Measurements from ENCODE around the gene DISP3.

The DISP3 gene

DNA sequence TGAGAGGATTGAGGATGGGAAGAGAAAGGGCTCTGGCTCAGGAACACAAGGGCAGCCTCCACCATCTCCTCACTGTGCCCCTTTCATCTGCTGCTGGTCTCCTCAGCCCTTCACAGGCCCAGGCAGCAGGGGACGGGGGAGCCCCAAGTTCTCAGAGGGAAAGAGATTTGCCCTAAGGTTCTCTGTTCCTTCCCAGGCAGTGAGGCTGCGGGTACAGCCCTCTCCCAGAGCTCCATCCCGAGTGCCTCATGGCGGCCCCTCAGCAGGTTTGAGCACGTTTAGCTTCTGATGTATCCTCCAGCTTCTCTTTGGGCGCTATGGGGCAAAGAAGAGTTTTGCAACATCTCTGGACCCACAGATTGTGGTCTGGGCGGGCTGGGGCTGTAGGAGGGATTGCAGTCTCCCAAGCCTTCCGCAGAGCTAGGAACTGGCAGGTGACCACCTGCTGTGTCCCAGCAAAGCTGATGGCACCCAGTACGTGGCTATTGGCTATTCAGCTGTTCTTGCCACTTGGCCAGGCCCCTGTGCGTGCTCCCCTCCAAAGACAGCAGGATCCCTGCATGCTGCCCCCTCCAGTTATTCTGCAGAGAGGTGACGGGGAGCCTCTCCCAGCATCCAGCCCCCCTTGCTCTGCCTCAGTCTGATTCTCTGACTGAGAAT lies 10.1 kb downstream of the DISP3 start:
- no peak for DNase-seq

DNA sequence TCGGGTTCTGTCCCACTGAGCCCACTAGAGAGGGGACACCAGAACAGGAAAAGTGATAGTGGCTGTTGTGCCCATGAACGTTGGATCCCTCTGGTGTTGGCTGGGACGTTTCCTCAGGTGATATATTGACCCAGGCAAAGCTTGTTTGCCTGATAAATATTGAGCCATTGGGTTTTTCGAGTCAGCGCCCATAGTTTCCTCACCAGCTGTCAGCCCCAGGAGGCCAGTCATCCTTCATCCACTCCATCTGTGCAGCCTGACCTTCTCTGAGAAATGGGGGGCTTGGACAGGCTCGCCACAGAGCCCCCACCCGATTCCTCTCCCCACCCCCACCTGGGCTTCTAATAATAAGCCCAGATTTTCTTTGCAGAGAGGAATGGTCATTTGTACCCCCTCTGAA lies 13.3 kb downstream of the DISP3 start:
- no peak for DNase-seq

DNA sequence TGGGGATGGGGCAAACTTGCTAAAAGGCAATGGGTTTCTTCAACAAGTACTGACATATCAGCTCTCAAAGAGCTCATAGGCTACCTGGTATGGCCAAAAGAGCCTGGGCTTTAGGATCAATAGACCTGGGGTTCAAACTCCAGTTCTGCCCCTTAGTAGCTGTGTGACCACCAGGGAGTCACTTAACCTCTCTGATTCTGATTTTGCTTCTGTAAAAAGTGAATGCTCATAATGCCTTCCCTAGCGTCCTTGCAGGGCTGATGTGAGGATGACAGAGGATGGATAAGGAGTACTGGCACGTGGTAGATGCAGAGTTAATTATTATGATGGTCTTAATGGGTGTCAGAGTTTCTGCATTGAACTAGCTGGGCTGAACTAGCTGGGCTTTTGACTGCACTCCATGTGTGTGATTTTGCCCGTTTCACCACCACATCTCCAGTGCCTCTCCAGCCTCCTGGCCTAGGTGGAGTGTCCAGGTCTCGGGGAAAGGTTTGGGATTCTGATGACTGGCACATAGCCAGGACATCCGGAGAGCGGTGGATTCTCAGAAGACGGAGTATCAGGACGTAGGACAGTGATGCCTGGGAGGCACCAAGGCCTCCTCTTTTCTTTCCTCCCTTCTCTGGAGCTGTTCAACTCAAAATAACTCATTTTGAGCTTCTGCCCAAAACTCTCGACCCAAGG lies 15.2 kb downstream of the DISP3 start:
- no peak for DNase-seq

DNA sequence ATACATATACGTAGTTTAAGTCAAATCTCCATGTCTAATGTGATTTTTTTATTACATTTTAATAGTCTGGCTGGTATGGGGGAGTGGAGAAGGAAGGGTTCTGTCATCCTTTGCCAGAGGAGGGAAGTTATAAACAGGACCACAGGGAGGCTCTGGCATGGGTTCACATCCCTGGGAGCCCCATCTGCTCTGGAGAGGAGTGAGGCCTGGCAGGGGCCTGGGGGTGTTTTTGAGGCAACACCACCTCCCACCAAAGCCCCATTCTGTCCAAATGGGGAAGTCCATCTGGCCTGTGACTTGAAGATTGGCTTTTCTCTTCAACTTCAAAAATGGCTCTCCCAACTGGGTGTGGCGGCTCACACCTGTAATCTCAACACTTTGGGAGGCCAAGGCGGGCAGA lies 15.8 kb downstream of the DISP3 start:
- DNase-seq: no peak

DNA sequence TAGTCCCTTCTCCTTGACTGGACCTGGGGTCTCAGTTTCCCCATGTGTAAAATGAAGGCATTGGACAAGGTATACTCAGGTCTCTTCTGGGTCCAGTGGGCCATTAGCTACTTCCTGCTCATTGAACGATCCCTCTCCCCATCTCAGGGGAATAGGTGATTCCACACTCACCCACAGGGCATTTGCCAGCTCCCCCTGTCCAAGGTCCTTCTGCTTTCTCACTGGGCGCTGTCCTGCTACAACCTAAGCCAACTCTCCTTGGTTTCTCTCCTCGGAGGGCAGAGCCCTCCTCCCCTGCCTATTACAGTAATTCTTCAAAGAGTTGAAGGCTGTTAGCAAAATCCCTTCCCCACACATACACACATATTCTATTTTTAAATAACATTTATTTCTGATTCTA lies 16.6 kb downstream of the DISP3 start:
- no peak for DNase-seq

DNA sequence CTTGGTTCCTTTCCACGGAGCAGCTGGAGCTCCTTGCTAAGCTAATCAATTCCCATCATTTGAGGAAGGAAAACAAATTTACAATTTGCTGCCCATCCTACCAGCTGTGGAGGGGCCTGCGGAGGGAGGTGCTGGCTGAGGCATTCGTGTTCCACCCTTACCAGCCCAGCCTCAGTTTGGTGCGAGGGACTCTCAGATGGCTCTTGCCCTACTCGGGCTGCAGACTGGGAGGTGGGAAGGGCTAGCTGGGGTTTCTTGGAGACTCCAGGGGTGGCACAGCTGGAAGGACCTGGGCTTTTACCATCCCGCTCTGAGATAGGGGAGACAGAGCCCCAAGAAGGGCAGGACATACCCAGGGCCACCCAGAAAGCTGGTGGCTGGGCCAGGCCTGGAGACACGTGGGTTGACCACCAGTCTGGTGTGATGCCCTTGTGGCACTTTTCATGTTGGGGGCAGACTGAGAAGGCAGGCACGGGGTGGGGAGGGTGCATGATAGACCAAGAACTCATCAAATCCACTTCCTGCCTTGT lies 17.7 kb downstream of the DISP3 start:
- DNase-seq: no peak

DNA sequence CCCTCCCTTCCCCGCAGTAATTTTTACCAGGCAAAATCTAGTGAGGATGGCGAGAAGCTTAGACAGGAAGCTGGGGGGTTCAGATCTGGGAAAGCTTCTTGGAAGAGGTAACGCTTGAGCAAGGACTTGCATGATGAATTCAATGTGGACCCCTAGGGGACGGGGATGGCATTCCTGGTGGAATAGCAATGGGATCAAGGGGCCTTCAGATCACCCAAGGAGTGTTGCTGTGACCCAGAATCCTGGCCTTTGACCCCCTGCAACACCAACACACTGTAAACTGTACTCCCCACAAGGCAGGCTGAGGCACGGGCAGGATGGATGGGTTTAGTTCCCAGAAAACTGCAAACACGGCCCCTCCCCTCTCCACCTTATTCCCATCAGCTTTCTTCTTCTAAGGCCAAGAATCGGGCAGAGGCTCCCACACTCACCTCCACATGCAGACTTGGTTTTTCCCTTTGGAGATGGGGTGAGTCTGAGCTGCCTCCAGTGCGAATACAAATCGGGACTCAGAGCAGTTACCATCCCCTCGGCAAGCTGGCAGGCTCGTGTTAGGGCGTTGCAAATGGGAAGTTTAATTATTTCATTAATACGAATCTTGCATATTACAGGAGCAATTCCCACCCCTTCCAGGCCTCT lies 20.1 kb downstream of the DISP3 start:
- DNase-seq: no peak

DNA sequence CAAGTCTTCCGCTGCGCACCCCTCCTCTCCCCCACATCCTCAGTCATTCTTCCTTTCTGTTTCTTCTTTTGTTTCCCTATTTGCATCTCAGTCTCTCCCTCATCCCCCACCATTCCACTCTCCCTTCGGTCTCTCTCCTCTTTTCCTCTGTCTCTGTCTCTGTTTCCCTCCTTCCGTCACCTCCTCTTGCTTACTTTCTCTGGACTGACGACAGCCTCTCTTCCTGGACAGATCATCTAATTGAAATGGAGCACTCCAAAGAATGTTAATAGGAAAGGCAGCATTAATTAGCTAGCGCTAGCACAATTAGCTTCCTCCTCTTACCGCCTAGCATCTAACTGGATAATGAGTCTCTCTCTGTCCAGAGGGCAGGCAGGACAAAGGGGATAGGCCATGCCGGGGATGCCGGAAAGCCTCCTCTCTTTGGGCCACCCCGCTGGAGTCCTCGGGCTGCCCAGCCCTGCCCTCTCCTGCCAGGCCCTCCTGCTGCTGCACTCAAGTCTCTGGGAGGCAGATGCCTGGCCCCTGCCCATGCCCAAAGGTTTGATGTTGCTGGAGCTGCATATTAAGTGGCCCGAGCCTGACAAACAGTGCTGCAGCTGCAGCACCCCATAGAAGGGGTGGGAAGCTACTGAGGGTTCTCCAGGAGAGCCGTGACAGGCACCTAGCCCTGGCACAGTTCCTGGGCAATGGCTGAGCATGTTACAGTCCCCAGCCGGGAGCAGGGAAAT lies 20.8 kb downstream of the DISP3 start:
- no peak for DNase-seq

DNA sequence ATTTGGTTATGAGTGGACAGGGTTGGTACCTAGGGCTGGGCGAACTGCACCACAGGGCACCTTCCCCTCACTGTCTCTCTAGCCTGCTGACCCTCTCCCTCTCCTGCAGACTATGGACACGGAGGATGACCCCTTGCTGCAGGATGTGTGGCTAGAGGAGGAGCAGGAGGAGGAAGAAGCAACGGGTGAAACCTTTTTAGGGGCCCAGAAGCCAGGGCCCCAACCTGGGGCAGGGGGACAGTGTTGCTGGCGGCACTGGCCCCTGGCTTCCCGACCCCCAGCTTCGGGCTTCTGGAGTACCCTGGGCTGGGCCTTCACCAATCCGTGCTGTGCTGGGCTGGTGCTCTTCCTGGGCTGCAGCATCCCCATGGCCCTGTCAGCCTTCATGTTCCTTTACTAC lies 21.9 kb downstream of the DISP3 start:
- DNase-seq: no peak

DNA sequence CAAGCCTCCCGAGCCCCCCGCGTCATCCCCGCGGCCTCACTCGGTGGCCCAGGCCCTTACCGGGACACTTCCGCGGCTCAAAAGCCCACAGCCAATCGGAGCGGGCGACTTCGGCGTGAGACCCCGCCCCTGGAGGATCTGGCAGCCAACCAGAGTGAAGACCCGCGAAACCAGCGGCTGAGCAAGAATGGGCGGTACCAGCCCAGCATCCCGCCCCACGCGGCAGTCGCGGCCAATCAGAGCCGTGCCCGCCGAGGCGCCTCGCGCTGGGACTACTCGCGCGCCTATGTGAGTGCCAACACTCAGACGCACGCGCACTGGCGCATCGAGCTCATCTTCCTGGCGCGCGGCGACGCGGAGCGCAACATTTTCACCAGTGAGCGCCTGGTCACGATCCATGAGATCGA lies 22.5 kb downstream of the DISP3 start:
- DNase-seq: no peak

DNA sequence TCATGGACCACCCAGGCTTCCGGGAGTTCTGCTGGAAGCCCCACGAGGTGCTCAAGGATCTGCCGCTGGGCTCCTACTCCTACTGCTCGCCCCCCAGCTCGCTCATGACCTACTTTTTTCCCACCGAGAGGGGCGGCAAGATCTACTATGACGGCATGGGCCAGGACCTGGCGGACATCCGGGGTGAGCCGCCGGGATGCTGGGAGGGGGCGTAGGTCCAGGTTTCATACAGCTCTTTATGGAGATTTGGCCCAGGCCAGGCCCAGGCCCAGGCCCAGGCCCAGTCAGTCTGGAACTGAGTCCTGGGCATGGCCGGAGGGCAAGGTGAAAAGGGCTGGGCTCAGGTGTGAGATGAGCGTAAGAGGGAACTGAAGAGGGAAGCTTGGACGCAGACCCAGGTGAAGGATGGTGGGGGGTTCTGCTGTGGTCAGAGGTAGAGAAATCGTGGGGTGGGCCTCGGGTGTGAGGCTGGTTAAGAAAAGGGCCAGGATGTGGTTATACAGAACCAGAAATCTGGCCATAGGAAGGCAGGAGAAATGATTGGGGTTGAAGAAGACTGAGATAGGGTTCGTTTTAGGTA lies 23.0 kb downstream of the DISP3 start:
- no peak for DNase-seq

DNA sequence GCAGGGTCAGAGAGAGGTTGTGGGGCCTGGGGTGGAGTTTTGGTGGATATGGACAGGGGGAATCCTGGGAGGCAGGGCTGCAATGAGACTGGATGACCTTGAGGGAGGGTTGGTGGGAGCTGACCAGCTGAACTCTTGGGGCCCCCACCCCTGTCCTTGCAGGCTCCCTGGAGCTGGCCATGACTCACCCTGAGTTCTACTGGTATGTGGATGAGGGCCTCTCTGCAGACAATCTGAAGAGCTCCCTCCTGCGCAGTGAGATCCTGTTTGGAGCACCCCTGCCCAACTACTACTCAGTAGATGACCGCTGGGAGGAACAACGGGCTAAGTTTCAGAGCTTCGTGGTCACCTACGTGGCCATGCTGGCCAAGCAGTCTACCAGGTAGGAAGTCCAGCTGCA lies 23.6 kb downstream of the DISP3 start:
- no peak for DNase-seq

DNA sequence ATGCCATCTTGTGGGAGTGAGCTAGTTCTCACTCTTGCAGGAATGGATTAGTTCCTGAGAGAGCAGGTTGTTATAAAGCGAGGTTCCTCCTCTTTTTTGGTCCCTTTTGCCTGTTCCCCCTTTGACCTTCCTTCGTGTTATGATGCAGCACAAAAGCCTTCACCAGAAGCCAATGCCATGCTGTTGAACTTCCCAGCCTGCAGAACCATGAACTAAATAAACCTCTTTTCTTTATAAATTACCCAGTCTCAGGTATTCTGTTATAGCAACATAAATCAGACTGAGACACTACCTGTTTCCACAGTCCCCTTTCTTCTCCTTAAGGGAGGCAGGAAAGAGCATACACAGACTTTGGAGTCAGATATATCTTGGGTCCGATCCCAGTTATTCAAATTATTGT lies 25.6 kb downstream of the DISP3 start:
- no peak for DNase-seq

DNA sequence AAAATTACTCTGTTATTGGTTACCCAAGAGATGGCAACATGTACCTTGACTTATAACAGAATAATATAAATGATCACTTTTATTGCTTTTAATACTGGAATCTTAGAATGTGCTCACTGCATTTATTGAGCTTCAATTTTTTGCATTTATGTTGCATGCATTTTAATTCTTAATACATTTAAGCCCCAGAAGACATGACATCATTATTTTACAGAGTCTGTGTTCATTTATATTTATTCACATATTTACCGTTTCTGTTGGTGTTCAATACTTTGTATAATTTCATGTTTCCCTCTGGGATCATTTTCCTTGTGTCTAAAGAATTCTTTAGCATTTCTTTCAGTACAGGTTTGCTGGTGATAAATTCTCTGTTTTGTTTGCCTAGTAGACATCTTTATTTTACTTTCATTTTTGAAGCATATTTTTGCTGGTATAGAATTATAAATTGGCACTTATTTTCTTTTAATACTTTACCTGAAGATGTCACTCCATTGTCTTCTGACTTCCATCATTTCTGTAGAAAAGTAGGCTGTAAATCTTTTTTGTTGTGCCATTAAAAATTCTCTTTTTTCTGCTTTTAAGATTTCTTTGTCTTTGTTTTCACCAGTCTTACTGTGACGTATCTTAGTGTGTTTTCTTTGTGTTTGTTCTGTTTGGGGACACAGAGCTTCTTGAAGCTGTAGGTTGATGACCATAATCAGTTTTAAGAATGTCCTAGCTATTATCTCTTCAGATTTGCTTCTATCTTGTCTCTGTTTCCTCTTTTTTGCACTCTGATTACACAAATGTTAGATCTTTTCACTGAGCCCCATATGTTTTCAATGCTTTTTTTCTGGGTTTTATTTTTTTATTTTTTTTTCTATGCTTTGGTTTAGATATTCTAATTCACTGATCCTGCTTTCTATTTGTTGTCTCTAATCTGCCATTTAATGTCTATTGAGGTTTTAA lies 26.9 kb downstream of the DISP3 start:
- DNase-seq: no peak

DNA sequence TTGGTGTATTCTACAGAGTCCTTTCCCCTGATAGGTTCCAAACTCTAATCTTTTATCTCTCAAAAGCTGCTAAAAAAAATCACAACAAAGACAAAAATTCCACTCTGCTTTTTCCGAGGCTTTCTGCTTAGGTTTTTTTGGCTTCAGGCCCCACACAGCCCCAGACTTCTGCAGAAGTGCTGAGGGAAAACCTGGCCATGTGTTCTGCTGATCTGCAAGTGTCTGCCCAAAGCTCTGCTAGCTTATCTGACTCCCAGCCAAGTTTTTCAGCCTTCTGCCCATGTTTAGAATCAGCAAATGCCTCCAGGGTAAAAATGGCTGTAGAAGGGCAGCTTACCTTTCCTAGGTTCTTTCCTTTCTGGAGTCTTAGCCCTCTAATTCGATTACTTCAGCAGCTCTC lies 28.4 kb downstream of the DISP3 start:
- DNase-seq: no peak

DNA sequence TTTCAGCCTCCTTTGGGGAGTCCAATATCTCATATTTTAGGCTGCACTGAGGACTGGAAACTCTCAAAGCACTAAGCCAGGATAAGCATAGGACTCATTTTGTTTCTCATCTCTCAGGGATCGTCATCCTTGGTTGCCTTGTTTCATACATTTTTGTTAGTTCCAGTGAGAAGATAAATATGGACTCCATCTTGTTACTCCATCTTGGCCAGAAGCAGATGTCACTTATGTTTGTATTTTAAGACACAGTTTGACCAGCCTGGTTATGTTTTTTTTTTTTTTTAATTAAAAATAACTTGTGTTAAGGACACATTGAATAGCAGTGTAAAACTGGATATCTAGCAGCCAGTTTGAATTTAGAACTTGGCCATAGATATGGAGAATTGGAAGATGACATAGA lies 34.7 kb downstream of the DISP3 start:
- no peak for DNase-seq

DNA sequence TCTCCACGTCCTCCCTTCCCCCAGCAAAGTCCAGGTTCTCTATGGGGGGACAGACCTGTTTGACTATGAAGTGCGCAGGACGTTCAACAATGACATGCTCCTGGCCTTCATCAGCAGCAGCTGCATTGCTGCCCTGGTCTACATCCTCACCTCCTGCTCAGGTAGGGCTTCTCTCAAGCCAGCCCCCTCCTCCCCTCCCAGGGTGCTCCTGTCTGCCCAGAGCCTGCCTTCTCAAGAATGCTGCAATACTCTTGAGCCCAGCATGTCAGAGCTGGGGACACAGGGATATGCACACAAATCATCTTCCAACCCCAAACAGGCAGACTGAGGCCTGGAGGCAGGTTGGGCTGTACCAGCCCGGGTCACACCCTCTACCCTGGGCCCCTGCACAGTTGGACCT lies 35.4 kb downstream of the DISP3 start:
- no peak for DNase-seq

DNA sequence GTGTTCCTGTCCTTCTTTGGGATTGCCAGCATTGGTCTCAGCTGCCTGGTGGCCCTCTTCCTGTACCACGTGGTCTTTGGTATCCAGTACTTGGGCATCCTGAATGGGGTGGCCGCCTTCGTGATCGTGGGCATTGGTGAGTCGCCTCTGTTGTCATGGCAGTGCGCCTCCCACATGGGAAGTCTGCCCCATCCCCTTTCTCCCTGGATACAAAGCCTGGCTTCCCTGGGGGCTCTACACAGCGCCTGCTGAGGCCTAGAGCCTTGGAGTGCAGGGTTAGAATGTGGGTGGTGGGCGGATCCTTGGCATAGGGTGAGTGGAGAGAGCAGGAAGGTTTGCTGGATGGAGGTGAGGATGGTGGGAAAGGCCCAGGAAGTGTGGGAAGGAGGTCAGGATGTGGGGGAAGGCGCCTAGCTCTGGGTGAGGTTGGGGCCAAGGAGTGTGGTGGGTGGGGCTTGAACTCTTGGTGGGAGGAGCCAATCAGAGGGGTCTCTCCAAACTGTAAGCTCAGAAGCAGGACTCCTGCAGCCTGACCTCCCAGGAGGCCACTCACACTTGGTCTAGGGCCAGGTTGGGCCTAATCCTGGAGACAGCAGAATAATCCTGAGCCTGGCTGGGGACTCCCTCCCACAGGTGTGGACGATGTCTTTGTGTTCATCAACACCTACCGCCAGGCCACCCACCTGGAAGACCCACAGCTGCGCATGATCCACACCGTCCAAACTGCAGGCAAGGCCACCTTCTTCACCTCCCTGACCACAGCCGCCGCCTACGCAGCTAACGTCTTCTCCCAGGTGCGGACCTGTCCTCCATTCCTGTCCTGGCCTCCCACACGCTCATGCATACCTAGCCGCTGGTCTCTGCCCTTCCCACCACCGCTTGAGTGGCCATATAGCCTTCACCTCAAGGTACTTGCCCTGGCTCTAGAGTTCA lies 36.7 kb downstream of the DISP3 start:
- DNase-seq: no peak

DNA sequence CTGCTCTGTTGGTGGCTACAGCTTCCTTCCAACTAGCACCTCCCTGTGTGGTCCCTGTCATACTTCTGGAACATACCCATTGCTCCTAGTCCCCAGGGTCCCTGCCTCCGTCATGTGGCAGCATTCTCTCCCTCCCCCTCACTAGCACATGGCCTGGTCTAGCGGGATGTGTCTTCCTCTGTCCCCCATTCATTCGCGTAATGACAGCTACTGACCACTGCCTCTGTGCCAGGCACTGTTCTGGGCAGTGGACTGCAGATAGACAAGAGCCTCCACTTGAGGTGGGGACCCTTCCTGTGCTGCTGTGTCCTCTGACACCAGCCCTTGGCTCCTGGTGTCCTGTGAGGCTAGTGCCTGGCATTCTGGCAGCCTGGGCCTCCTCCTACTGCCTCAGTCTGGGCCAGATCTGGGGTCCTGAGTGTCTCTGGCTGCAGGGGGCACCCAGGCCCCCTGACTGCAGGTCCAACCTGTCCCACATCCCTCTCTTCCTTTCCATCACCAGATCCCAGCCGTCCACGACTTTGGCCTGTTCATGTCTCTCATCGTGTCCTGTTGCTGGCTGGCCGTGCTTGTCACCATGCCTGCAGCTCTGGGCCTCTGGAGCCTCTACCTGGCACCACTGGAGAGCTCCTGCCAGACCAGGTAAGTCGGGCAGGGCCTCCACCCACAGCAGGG lies 38.1 kb downstream of the DISP3 start:
- DNase-seq: no peak

DNA sequence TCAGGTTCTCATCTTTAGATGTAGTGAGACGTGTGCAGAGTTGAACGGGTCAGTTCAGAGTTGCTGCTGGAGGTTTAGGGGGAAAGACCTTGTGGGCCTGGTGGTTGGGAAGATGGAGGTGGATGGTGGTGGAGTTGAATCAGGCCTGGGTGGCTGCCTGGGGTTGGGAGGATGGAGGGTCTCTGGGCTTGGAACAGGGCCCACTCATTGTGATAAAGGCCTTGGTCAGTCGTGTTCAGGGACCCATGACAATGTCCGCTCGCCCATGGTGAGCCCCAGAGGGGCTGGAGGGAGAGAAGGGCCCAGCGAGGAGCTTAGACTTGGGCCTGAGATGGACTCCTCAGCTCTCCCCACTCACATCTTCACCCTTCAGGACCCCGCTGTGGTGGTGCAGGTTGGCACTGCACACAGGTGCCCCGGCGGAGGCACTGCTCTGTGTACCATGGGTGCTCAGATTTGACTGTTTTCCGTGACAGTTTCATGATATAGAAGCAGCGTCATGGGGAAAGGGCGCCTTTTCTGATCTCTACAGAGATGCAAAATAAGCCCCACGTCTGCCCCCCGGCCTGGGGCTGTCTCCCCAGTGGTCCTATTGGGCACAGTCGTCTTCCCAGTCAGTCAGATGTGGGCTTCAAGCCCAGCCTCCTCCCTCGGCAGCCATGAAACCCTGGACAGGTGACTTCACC lies 39.2 kb downstream of the DISP3 start:
- DNase-seq: no peak

All from NCI-H2227 treated with DMSO at 0.1 percent for 48 hours (cell line).